ENCODE results near the gene LIPC. TPM values are rescaled to one million over a fixed set of nuclear protein-coding genes. Genes with fewer than 3 reads are reported as not detected.
A peak's percentile ranks its signal among the peaks of the same experiment; 100 is the strongest.

The LIPC gene
- total RNA-seq, 1 donor from 2014 or later = not detected

DNA sequence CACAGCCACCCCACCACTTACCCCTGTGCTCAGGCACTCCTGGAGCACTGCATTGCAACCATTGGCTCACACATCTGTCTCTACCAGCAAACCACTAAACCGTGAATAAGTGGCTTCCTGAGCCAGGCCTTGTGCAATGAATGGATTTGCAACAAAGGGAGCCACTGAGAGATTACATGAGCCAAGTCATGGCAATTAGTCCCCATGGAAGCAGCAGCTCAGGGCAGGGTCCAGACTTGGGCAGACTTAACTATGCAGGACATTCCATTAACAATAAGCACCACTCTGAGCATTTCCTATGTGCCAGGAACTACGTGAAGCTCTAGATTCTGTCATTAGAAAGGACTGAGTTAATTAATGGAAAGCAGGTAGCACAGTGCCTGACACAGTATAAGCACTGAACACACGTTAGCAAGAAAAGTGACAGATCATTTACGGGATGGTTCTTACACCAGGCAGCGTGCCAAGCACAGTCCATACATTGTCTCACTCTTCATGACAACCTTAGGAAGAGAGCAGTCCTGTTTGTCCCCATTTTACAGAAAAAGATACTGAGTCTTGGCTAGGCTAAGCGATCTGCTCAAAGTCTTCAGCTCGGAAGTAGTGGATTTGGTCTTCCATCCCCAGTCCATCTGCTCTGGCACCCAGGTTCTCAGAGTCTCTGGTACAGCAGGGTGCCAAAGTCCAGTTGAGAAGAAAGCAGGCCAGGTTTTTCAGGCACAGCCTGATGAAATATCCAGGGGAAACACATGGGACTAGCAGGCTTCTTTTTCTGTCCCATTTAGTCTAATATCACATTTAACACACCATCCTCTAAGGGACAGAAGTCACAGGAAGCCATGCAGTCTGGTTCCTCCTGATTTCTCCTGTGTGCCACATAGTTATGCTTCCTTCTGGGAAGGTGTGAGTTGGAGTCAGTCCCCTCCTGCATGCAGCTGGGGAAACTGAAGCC is 44.1 kb downstream of the LIPC start:
- Mint-ChIP-seq H3K4me1 (ENCODE audit: unreplicated experiment) (peaks cover 39% of the 10 kb centered on the region), H3K27ac (ENCODE audit: unreplicated experiment) (peak overlapping the region; percentile 34), H3K36me3 (ENCODE audit: low read depth, unreplicated experiment) (no peaks in the 10 kb centered on the region), H3K9me3 (ENCODE audit: unreplicated experiment) (no peaks in the 10 kb centered on the region), H3K27me3 (ENCODE audit: unreplicated experiment) (peaks cover 4% of the 10 kb centered on the region), H3K4me3 (ENCODE audit: unreplicated experiment) (peak overlapping the region; percentile 6)
- no peak for DNase-seq (ENCODE audit: low spot score)
- TF ChIP-seq, protein P1, sequence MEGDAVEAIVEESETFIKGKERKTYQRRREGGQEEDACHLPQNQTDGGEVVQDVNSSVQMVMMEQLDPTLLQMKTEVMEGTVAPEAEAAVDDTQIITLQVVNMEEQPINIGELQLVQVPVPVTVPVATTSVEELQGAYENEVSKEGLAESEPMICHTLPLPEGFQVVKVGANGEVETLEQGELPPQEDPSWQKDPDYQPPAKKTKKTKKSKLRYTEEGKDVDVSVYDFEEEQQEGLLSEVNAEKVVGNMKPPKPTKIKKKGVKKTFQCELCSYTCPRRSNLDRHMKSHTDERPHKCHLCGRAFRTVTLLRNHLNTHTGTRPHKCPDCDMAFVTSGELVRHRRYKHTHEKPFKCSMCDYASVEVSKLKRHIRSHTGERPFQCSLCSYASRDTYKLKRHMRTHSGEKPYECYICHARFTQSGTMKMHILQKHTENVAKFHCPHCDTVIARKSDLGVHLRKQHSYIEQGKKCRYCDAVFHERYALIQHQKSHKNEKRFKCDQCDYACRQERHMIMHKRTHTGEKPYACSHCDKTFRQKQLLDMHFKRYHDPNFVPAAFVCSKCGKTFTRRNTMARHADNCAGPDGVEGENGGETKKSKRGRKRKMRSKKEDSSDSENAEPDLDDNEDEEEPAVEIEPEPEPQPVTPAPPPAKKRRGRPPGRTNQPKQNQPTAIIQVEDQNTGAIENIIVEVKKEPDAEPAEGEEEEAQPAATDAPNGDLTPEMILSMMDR (IDR thresholded peaks at IDR 0.05; ENCODE audit: unreplicated experiment) = no peak

DNA sequence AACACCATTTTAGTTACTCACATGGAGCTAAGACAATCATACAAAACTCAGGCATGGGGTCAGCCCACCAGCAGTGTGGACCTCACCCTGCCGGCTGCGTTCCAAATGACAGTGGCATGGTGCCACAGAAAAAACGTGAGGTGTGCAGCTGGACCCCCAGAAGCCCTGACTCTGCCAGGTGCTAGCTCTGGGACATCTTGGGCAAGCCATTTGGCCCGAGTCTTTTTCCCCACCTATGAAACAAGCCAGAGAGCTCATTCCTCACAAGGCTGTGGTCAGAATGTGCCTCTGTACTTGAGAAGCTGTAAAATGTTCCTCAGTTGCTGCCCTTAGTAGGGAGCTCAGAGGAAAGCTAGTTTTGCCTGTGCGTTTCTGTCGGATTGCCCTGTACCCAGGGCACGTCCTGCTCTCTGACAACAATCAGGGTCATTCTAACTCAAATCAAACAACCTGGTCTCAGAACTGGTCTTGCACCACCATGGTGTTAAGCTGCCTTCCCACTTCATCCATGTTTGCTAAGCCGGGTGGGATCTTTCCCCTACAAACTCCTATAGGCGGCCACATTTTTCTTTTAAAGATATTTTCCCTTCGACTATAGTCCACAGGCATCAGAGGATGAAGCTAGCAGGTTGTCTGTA is 44.9 kb downstream of the LIPC start:
- no peaks in the 10 kb centered on the region for H3K9me3 Mint-ChIP-seq (ENCODE audit: unreplicated experiment)
- DNase-seq (ENCODE audit: low spot score) = no peak
- H3K27me3 Mint-ChIP-seq (ENCODE audit: unreplicated experiment) = peaks cover 3% of the 10 kb centered on the region
- peaks cover 39% of the 10 kb centered on the region for H3K4me1 Mint-ChIP-seq (ENCODE audit: unreplicated experiment)
- H3K36me3 Mint-ChIP-seq (ENCODE audit: low read depth, unreplicated experiment) = no peaks in the 10 kb centered on the region
- TF ChIP-seq, protein P1 (IDR thresholded peaks at IDR 0.05; ENCODE audit: unreplicated experiment) = no peak
- H3K27ac Mint-ChIP-seq (ENCODE audit: unreplicated experiment) = peak overlapping the region; percentile 24
- no peak overlapping the region for H3K4me3 Mint-ChIP-seq (ENCODE audit: unreplicated experiment)

DNA sequence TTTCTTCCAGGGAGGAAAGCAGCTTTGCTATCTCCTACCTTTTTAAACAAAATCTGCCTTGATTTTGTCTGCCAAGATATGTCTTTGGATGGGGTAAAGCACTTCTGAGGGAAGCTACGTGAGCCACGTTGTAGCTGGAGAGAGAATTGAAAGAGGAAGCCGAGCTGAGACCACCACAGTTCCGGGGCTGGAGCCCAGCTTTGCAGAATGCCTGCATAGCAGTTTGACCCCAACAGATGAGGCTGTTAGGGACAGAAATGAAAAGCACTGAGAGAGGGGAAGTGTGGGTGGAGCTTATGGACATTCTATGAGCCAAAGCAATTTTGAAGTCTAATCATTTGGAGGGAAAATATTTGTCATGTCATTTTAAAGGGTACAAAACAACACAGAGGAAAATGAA is 45.4 kb downstream of the LIPC start:
- Mint-ChIP-seq H3K36me3 (ENCODE audit: low read depth, unreplicated experiment) (no peaks in the 10 kb centered on the region), H3K9me3 (ENCODE audit: unreplicated experiment) (no peaks in the 10 kb centered on the region), H3K4me1 (ENCODE audit: unreplicated experiment) (peaks cover 39% of the 10 kb centered on the region), H3K27ac (ENCODE audit: unreplicated experiment) (no peak overlapping the region), H3K4me3 (ENCODE audit: unreplicated experiment) (no peak overlapping the region), H3K27me3 (ENCODE audit: unreplicated experiment) (peaks cover 3% of the 10 kb centered on the region)
- TF ChIP-seq, protein P1 (IDR thresholded peaks at IDR 0.05; ENCODE audit: unreplicated experiment) = no peak
- DNase-seq (ENCODE audit: low spot score) = no peak

DNA sequence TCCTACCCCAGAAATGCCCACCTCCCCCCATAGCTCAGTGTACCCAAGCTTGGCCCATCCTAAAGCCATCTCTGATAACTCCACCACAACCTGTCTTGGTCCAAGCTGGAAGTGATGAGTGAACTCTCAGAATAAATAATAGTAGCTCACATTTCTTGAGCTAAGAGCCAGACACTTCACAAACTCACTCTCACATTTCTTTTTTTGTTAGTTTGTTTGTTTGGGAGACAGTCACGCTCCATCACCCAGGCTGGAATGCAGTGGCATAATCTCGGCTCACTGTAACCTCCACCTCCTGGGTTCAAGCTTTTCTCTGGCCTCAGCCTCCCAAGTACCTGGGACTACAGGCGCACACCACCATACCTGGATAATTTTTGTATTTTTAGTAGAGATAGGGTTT is 46.2 kb downstream of the LIPC start:
- Mint-ChIP-seq H3K27me3 (ENCODE audit: unreplicated experiment) (peaks cover 3% of the 10 kb centered on the region), H3K9me3 (ENCODE audit: unreplicated experiment) (no peaks in the 10 kb centered on the region), H3K4me1 (ENCODE audit: unreplicated experiment) (peaks cover 34% of the 10 kb centered on the region), H3K27ac (ENCODE audit: unreplicated experiment) (no peak overlapping the region), H3K36me3 (ENCODE audit: low read depth, unreplicated experiment) (no peaks in the 10 kb centered on the region), H3K4me3 (ENCODE audit: unreplicated experiment) (no peak overlapping the region)
- TF ChIP-seq, protein P1 (IDR thresholded peaks at IDR 0.05; ENCODE audit: unreplicated experiment) = no peak
- DNase-seq (ENCODE audit: low spot score) = no peak

DNA sequence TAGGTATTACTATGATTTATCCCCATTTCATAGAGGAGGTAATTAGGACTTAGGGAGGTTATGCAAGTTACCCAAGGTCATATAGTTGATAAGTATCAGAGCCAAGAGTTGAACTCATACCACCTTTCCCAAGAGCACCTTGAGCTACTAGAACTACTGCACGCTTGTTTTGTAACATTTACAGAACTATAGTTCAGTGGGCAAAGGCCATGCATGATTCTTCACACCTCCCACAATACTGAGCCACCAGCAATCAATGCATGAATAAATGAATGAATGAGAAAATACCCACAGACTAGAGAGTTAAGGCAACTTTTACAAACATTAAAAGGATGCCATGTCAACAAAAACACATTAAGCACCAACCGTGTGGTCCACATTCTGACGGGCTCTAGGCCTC is 46.8 kb downstream of the LIPC start:
- Mint-ChIP-seq H3K4me3 (ENCODE audit: unreplicated experiment) (no peak overlapping the region), H3K27me3 (ENCODE audit: unreplicated experiment) (peaks cover 3% of the 10 kb centered on the region), H3K36me3 (ENCODE audit: low read depth, unreplicated experiment) (no peaks in the 10 kb centered on the region), H3K4me1 (ENCODE audit: unreplicated experiment) (peaks cover 29% of the 10 kb centered on the region), H3K9me3 (ENCODE audit: unreplicated experiment) (no peaks in the 10 kb centered on the region), H3K27ac (ENCODE audit: unreplicated experiment) (no peak overlapping the region)
- TF ChIP-seq, protein P1 (IDR thresholded peaks at IDR 0.05; ENCODE audit: unreplicated experiment) = no peak
- DNase-seq (ENCODE audit: low spot score) = no peak

Measured in endothelial cell (in vitro differentiated cells).